Myometrial cell (primary cell): ENCODE measurements around the gene EIF4E3. TPM values are rescaled to one million over a fixed set of nuclear protein-coding genes. Genes with fewer than 3 reads are reported as not detected.

Experiments
- total RNA-seq: library from RNA; depleted of rRNA; stranded (reverse); fragments of >200 nt; gene quantifications from 2 replicates; pipeline ENCODE4 v1.2.3, GENCODE V29; 2015

Gene EIF4E3
- 1.1 and 4.0 TPM in 2 replicates for total RNA-seq

DNA sequence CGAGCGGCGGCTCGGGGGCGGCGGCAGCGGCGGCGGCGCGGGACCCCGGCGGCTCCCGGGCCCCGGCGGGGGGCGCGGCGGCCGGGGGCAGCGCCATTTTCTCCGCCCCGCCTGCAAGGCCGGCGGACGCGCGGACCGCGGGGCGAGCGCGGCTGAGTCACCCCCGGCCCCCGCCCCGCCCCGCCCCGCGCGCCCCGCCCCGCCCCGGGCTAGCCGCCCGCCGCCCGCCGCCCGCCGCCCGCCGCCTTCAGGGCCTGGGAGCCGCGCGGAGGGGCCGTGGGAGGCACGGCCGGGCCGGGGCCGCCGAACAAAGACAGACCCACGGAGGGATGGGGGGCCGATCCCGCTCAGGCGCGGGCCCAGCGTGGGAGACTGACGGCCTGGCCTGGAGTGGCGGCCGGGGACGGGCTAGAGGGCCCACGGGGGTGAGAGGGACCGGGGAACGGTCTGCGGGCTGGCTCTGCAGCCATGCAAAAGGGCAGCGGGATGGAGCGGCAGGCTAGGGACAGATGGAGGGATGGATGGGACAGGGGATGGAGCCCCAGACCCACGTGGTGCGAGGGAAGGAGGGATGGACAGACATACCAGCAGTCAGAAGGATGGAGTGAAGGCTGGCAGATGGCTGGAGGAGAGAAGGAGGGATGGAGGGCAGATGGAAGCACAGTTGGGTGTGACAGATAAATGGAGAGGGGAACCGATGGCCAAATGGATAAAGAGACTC is at the start of gene EIF4E3:
Gene EIF4E3 (minus strand): TSS at position 132 of the 721 bp plus-strand sequence. CDS start 35 bp downstream, at position 97.

DNA sequence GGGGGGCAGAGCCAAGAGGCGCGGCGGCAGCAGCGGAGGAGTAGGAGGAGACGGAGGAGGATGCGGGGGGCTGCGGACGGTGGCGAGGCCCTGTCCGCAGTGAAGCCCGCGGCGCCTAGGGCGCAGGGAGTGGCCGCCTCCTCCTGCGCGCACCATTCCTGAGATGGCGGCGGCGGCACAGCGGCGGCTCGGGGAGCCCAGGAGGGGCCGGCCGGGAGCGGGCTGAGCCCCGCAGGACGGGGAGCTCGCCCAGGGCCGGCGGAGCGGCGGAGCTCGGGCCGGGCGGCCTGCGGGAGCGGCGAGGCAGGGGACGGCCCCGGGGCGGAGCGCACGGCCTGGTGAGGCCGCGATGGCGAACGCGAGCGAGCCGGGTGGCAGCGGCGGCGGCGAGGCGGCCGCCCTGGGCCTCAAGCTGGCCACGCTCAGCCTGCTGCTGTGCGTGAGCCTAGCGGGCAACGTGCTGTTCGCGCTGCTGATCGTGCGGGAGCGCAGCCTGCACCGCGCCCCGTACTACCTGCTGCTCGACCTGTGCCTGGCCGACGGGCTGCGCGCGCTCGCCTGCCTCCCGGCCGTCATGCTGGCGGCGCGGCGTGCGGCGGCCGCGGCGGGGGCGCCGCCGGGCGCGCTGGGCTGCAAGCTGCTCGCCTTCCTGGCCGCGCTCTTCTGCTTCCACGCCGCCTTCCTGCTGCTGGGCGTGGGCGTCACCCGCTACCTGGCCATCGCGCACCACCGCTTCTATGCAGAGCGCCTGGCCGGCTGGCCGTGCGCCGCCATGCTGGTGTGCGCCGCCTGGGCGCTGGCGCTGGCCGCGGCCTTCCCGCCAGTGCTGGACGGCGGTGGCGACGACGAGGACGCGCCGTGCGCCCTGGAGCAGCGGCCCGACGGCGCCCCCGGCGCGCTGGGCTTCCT is 28.8 kb upstream of the EIF4E3 start, which contains the start of gene GPR27:
Gene GPR27 (plus strand): TSS at position 155 of the 909 bp plus-strand sequence. CDS start 195 bp downstream, at position 350.

Other genes with a start within 250 kb of the EIF4E3 start
- gene FOXP1, start 141.7 kb downstream of the EIF4E3 start, total RNA-seq: 18.5 and 20.6 TPM in 2 replicates
- gene GPR27, start 28.5 kb upstream of the EIF4E3 start, total RNA-seq: not detected in 2 replicates
- gene PROK2, start 59.7 kb upstream of the EIF4E3 start, total RNA-seq: not detected in 2 replicates